MCF 10A (cell line): ENCODE results near the gene SCD5. TPM values are rescaled to one million over a fixed set of nuclear protein-coding genes. Genes with fewer than 3 reads are reported as not detected.
A peak's percentile ranks its signal among the peaks of the same experiment; 100 is the strongest.

Source experiments
- BruUV-seq: library from RNA; stranded (reverse); fragments of 400-500 nt; replicated peaks from 2 replicates; lab custom pipeline; 2021; lab: Mats Ljungman, UMichigan
- CTCF ChIA-PET: fragments of 300-600 bp; sonication (Branson Sonifier 250); formaldehyde crosslinking; extraction: SDS; loops from one replicate; lab custom pipeline; 2021; ENCODE audit warnings: antibody characterized with exemption, inconsistent platforms; lab: Yijun Ruan, JAX
- POLR2A ChIA-PET: fragments of 300-600, 350-650 bp; sonication (Branson Sonifier 250); formaldehyde crosslinking; extraction: SDS; loops from one replicate; lab custom pipeline; 2020; ENCODE audit warnings: antibody characterized with exemption, inconsistent platforms; lab: Yijun Ruan, JAX
- DNase-seq: peaks from one replicate; pipeline ENCODE4 v3.0.0-alpha.2; 2018; ENCODE audit not compliant: unreplicated experiment
- H3K27ac Mint-ChIP-seq: one replicate; pipeline ENCODE4 v1.8.0; 2022; ENCODE audit warnings: mild to moderate bottlenecking, low read depth, mixed read lengths; ENCODE audit not compliant: unreplicated experiment
- H3K27me3 Mint-ChIP-seq: one replicate; pipeline ENCODE4 v1.8.0; 2022; ENCODE audit warnings: mixed read lengths; ENCODE audit not compliant: insufficient read depth, unreplicated experiment
- H3K36me3 Mint-ChIP-seq: one replicate; pipeline ENCODE4 v1.8.0; 2022; ENCODE audit warnings: mild to moderate bottlenecking, moderate library complexity, mixed read lengths; ENCODE audit not compliant: insufficient read depth, unreplicated experiment
- H3K4me1 Mint-ChIP-seq: one replicate; pipeline ENCODE4 v1.8.0; 2022; ENCODE audit warnings: mixed read lengths; ENCODE audit not compliant: insufficient read depth, unreplicated experiment
- H3K4me3 Mint-ChIP-seq: one replicate; pipeline ENCODE4 v1.8.0; 2022; ENCODE audit warnings: mild to moderate bottlenecking, moderate library complexity, mixed read lengths; ENCODE audit not compliant: unreplicated experiment
- H3K9me3 Mint-ChIP-seq: one replicate; pipeline ENCODE4 v1.8.0; 2022; ENCODE audit warnings: mixed read lengths; ENCODE audit not compliant: unreplicated experiment
- CTCF ChIP-seq: fragments of 200-600 bp; IDR thresholded peaks from one replicate; pipeline ENCODE4 v1.8.0; 2022; ENCODE audit warnings: antibody characterized with exemption, mild to moderate bottlenecking; ENCODE audit not compliant: unreplicated experiment
- intact Hi-C: fragments of 100-400 bp; cut with micrococcal nuclease; formaldehyde crosslinking; loops from 2 replicates; pipeline ENCODE4 v1.14.1; 2022
- total RNA-seq: library from RNA; stranded (reverse); gene quantifications from 2 replicates; pipeline ENCODE4 v1.2.3, GENCODE V29; 2022

The SCD5 gene
- total RNA-seq, 1 experiment from 2014 or later, result 3.6 TPM

- CTCF ChIA-PET, result interaction anchor here (0.6 to 4.4 kb wide), 16 partner anchors 10 to 371 kb away, joined by 3 to 51 read pairs (median 4); no protein-coding TSS in a partner anchor
- POLR2A ChIA-PET, result interaction anchor here (0.6 to 2.8 kb wide), 6 partner anchors 15 to 266 kb away, joined by 3 to 30 read pairs (median 3); no protein-coding TSS in a partner anchor
- no peak for DNase-seq
- no peak for TF ChIP-seq CTCF
- Mint-ChIP-seq H3K27ac (no peak overlapping the region), H3K27me3 (no peaks in the 10 kb centered on the region), H3K4me3 (peak overlapping the region; percentile 84), H3K4me1 (peaks cover 11% of the 10 kb centered on the region), H3K36me3 (peaks cover 4% of the 10 kb centered on the region), H3K9me3 (no peaks in the 10 kb centered on the region)
- BruUV-seq, result no TSS peak
- intact Hi-C loops, result no loop called here
These were observed 648 bp upstream of the SCD5 start for GRCh38 chr4:82799006-82799881.

GRCh38 chr4:82797405-82798111 lies 1.0 kb downstream of the SCD5 start:
- peaks cover 4% of the 10 kb centered on the region for H3K36me3 Mint-ChIP-seq
- H3K4me1 Mint-ChIP-seq, result peaks cover 11% of the 10 kb centered on the region
- intact Hi-C loops, result no loop called here
- H3K9me3 Mint-ChIP-seq, result no peaks in the 10 kb centered on the region
- peak overlapping the region; percentile 84 for H3K4me3 Mint-ChIP-seq
- POLR2A ChIA-PET, result interaction anchor here (2.8 kb wide), 1 partner anchor 13 kb away, joined by 30 read pairs; no protein-coding TSS in a partner anchor
- BruUV-seq, result no TSS peak
- DNase-seq, result peak; percentile 23
- CTCF ChIA-PET, result interaction anchor here (0.6 to 4.4 kb wide), 9 partner anchors 8 to 517 kb away, joined by 3 to 51 read pairs (median 4); no protein-coding TSS in a partner anchor
- no peaks in the 10 kb centered on the region for H3K27me3 Mint-ChIP-seq
- no peak for TF ChIP-seq CTCF
- no peak overlapping the region for H3K27ac Mint-ChIP-seq

GRCh38 chr4:82797040-82797404 lies 1.6 kb downstream of the SCD5 start:
- peak; percentile 35 for DNase-seq
- CTCF ChIA-PET, result interaction anchor here (0.9 to 1.6 kb wide), 3 partner anchors 11 to 76 kb away, joined by 3 to 7 read pairs (median 3); no protein-coding TSS in a partner anchor
- peaks cover 4% of the 10 kb centered on the region for H3K36me3 Mint-ChIP-seq
- no peaks in the 10 kb centered on the region for H3K27me3 Mint-ChIP-seq
- no peak overlapping the region for H3K27ac Mint-ChIP-seq
- no peaks in the 10 kb centered on the region for H3K9me3 Mint-ChIP-seq
- POLR2A ChIA-PET, result no interaction called here
- BruUV-seq, result no TSS peak
- intact Hi-C loops, result no loop called here
- H3K4me1 Mint-ChIP-seq, result peaks cover 11% of the 10 kb centered on the region
- peak overlapping the region; percentile 84 for H3K4me3 Mint-ChIP-seq
- no peak for TF ChIP-seq CTCF
